AG09309 (cell line): ENCODE data around the gene KANSL3.

Source experiments
- DNase-seq: peaks from one replicate; pipeline ENCODE4 v3.0.0-alpha.2; 2010; ENCODE audit warnings: low read depth
- H3K4me3 ChIP-seq: 2 replicates; pipeline ENCODE4 v1.5.1; 2011; ENCODE audit warnings: mild to moderate bottlenecking, low read depth, low read length, moderate library complexity; ENCODE audit not compliant: control insufficient read depth
- CTCF ChIP-seq: IDR thresholded peaks from 2 replicates; pipeline ENCODE4 v1.5.1; 2011; ENCODE audit warnings: mild to moderate bottlenecking, low read depth, low read length, inconsistent platforms; ENCODE audit not compliant: insufficient read depth, control insufficient read depth; ENCODE audit errors: missing control alignments

The KANSL3 gene

DNA sequence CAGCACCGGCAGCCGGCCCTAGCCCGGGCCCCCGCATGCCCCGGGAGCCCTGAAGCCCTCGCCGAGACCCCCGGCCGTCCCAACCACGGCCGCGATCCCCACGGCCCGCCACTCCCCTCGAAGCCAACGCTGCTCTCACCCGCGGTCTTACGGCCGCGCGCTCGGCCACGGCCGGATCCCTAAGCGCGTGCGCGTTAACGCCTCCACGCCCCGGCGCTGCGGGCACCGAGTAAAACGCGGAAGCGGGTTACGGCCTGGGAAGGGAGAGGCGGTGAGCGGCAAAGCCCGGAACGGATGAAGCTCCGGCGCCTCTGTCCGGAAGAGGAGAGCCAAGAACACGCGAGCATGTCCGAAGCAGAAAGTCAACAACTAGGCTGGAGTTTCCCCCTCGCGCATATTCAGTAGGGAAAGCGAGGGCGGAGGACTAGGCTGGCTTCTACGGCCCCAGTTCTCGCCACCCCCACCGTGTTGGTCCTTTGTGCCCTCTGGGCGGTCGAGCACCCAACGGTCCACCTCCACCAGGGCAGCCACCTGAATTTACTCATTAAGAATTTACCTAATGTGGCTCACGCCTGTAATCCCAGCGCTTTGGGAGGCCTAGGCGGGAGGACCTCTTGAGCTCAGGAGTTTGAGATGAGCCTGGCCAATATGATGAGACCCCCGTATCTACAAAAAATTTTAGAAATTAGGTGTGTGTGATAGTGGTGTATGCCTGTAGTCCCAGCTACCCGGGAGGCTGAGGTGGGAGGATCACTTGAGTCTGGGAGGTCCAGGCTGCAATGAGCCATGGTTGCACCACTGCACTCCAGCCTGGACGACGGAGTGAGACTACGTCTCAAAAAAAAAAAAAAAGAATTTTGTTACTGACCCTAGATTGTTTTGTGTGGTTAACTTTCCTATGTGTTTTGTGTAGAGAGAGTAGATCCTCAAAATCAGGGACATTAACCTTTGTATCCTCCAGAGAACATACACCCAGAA is at the start of gene KANSL3:
Gene KANSL3 (minus strand): TSS at position 169 of the 978 bp plus-strand sequence. CDS start 1,177 bp downstream, outside the sequence.
- H3K4me3 ChIP-seq, result peak within 1 kb of the TSS; percentile 75
- peak; percentile 78 for DNase-seq
- no peak for TF ChIP-seq CTCF

- TF ChIP-seq CTCF, result no peak
- DNase-seq, result no peak
- no peak overlapping the region for H3K4me3 ChIP-seq
Measured at GRCh38 chr2:96687266-96687665, 49.2 kb upstream of the KANSL3 start.

- H3K4me3 ChIP-seq, result no peak overlapping the region
- DNase-seq, result no peak
- no peak for TF ChIP-seq CTCF
Measured at GRCh38 chr2:96685577-96686459, 47.7 kb upstream of the KANSL3 start.

DNA sequence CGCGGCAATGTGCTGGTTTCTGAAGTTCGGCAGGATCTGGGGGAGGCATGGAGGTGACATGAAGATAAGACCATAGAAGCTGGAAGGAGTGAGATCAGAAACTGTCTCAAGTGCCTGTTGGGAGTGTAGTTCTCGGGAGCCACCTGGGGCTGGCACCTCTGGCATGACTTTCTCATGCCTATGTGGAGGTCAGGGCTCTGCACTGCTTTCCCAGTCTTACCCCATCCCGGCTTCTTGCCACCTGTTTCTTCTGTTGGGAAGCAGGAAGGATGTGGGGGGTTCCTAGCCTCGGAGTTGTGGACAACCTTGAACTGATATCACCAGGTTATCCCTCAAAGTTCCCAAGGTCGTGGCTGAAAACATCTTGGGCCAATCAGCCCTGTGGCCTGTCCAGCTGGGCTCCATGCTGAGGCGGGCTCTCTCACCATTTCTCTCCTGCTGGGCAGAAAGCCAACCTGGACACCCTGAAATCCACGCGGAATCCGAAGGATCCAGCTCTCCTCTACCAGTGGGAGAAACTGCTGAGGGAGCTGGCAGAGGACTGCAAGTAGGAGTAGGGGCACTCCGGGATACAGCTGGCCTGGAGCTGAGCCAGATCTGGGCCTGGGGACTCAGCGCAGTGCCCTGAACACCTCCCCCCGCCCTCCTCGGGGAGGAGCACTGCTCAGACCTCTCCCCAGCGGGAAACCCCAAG is 46.9 kb upstream of the KANSL3 start:
- no peak for DNase-seq
- TF ChIP-seq CTCF, result no peak

DNA sequence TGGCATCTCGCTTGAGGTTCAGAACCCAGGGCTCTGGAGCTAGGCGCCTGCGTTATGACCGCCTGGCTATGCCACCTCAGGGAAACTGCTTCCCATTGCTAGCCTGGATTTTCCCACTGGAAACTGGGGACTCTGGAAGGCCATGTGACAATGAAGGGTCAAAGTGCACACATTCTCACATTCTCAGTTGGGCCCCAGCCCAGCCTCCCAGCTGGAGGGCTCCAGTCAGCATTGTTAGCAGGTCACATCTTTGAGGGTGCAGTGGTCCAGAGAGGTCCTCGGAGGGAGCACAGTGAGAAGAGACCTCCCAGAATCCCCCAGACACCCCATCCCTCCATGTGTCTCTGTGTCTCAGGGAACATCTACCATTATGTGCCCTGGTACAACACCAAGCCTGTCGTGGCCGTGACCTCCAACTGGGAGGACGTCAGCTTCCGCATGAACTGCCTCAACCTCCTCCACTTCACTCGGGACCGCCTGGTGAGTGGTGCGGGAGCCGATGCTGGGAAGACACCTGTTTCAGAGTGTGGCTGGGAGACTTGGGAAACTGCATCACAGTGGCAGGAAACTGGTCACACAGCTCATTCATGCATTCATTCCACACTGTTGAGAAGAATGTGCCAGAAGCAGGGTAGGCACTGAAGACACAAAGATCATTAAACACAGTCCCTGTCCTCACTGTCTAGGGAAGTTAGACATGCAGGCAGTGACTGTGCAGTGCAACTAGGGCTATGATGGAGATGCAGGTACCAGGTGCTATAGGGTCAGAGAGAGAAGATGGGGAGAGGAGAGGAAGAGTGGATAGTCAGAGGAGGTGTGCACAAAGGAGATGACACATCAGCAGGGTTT is 46.1 kb upstream of the KANSL3 start:
- H3K4me3 ChIP-seq, result no peak overlapping the region
- TF ChIP-seq CTCF, result no peak
- no peak for DNase-seq

More for the DNA sequence above, 46.9 kb upstream of the KANSL3 start:
- H3K4me3 ChIP-seq, result no peak overlapping the region
